Psoas muscle (tissue), 8 donors: Measurements from ENCODE around the gene GALNT17. TPM values are rescaled to one million over a fixed set of nuclear protein-coding genes. Genes with fewer than 3 reads are reported as not detected.

Experiments
- ATAC-seq, 4 donors: fragments of 200-7000 bp; cut with Tn5 transposase; one replicate each; pipeline ENCODE4 v1.9.1; 2020; ENCODE audit warnings: moderate library complexity in 3 of 4, mild to moderate bottlenecking in 2 of 4
- DNase-seq, 2 donors: peaks; one replicate each; pipeline ENCODE4 v3.0.0-alpha.2; 2020
- H3K27ac ChIP-seq: fragments of 200-600 bp; one replicate; pipeline ENCODE4 v1.8.0; 2022
- H3K27me3 ChIP-seq, 3 donors: fragments of 200-600 bp in 1 of 3; one replicate each; pipeline versions ENCODE4 v1.6.1 to v1.8.0; 2013 to 2022; ENCODE audit warnings: low read length in 2 of 3, mild to moderate bottlenecking in 2 of 3, moderate library complexity in 1 of 3; ENCODE audit not compliant: insufficient read depth in 3 of 3
- H3K36me3 ChIP-seq, 2 donors: fragments of 200-600 bp in 1 of 2; one replicate each; pipeline versions ENCODE4 v1.6.1 to v1.8.0; 2013 to 2022; ENCODE audit warnings: low read depth in 1 of 2, mild to moderate bottlenecking in 1 of 2, moderate library complexity in 1 of 2; ENCODE audit not compliant: insufficient read depth in 1 of 2
- H3K4me1 ChIP-seq: fragments of 200-600 bp; one replicate; pipeline ENCODE4 v1.8.0; 2022
- H3K4me3 ChIP-seq: fragments of 200-600 bp; one replicate; pipeline ENCODE4 v1.8.0; 2022; ENCODE audit warnings: mild to moderate bottlenecking
- H3K9me3 ChIP-seq: fragments of 200-600 bp; one replicate; pipeline ENCODE4 v1.8.0; 2022
- WGBS, 3 donors: extraction: QIAGEN DNeasy Blood & Tissue Kit; methylation state at CpG; one replicate each; pipeline versions ENCODE4 v1.1.6 to v1.1.7; 2013; 5-methylcytosine and 5-hydroxymethylcytosine counted together
- intact Hi-C, 2 donors: fragments of 100-400 bp; cut with DNase I; formaldehyde crosslinking; loops; one replicate each; pipeline versions ENCODE4 v1.11.0 to v1.14.2; 2022
- polyA plus RNA-seq, 3 donors: library from polyadenylated mRNA; stranded (reverse); fragments of 200-250 nt; gene quantifications; one replicate each; pipeline ENCODE4 v1.2.3, GENCODE V29; 2013
- total RNA-seq, 4 donors: library from RNA; stranded (reverse); fragmentation: NEBNext Ultra II Directional in 2 of 4; extraction: Animal tissue kit (Norgen Biotek cat#: 25700) in 2 of 4; gene quantifications; one replicate each; pipeline versions ENCODE4 v1.2.1 to v1.2.4, GENCODE V29; 2021 to 2023
- TF ChIP-seq, protein P1 (sequence below): fragments of 200-600 bp; IDR thresholded peaks from one replicate; pipeline ENCODE4 v1.8.0; 2022; ENCODE audit warnings: antibody characterized with exemption
- donor health status: healthy with polysubstance abuse.
- donor health status: DM: no; HTN: no; CAD: no; lungs with moderate emphysema.
- donor health status: Bipolar disorder and iron deficiency.
- donor health status: healthy.
- donor health status: DM: yes; HTN: yes; CAD: no.
- donor health status: DM: no; HTN: no; CAD: no.
- donor health status: DM: no; HTN: no; CAD: no.
- donor health status: DM: yes; HTN: yes; CAD: no.

GALNT17 gene
- total and polyA plus RNA-seq, 7 donors, result 0.17 to 3.5 (median 0.65) TPM

DNA sequence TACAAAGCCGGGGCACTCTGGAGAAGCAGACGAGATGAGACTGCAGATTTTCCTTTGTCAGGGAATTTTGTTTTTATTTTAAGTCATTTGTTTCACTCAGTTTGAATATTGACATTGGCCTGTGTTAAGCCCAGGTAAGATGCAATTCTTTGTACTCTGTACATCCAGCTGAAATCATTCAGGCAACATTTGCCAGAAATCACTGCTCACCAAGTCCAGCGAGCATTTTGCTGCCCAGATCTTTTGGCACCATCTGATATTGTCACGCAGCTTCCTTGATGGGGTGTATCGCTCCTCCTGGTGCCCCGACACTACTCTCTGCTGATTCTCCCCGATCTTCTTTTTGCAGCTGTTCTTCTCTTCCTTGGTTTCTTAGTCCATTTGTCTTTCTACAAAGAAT, 261.7 kb downstream of the GALNT17 start:
- intact Hi-C loops, result no loop called here
- no peaks in the 10 kb centered on the region for H3K4me1 ChIP-seq
- 46 to 73% (median 55%) methylated on average over 7 of the region's 7 CpGs for WGBS, 3 donors
- no peaks in the 10 kb centered on the region for H3K36me3 ChIP-seq
- peaks cover 0 to 3% (median 0%) of the 10 kb centered on the region in 3 donors for H3K27me3 ChIP-seq
- ATAC-seq (no peak), DNase-seq (no peak)
- H3K9me3 ChIP-seq, result peaks cover 3% of the 10 kb centered on the region
- no peak overlapping the region for H3K4me3 ChIP-seq
- H3K27ac ChIP-seq, result no peak overlapping the region
- TF ChIP-seq, protein P1, sequence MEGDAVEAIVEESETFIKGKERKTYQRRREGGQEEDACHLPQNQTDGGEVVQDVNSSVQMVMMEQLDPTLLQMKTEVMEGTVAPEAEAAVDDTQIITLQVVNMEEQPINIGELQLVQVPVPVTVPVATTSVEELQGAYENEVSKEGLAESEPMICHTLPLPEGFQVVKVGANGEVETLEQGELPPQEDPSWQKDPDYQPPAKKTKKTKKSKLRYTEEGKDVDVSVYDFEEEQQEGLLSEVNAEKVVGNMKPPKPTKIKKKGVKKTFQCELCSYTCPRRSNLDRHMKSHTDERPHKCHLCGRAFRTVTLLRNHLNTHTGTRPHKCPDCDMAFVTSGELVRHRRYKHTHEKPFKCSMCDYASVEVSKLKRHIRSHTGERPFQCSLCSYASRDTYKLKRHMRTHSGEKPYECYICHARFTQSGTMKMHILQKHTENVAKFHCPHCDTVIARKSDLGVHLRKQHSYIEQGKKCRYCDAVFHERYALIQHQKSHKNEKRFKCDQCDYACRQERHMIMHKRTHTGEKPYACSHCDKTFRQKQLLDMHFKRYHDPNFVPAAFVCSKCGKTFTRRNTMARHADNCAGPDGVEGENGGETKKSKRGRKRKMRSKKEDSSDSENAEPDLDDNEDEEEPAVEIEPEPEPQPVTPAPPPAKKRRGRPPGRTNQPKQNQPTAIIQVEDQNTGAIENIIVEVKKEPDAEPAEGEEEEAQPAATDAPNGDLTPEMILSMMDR, result no peak

DNA sequence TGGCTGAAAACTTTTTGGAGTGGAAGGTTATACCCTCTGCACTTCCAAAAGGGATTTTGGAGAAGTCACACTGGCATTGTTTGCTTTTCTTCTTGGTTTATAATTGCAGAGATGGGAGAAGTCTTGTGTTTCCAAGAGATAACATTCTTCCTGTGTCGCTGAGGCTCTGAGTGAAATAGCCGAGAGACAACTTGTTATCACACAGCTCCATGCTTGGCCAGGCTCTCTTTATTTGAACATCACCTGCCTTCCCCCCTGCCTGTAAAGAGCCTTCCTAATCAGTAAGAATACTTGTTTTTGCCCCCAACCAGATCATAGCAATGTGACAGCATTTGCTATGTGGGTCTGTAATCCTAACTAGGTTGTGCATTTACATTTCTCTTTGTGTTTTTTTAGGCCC, 270.7 kb downstream of the GALNT17 start:
- DNase-seq (no peak), ATAC-seq (no peak)
- Histone ChIP-seq H3K9me3 (no peaks in the 10 kb centered on the region), H3K4me3 (no peak overlapping the region), H3K36me3 (no peaks in the 10 kb centered on the region), H3K4me1 (no peaks in the 10 kb centered on the region), H3K27ac (no peak overlapping the region), H3K27me3 (no peaks in the 10 kb centered on the region)
- intact Hi-C loops, result no loop called here
- 82 to 85% (median 84%) methylated on average over 2 of the region's 2 CpGs for WGBS, 3 donors
- TF ChIP-seq, protein P1, result no peak

DNA sequence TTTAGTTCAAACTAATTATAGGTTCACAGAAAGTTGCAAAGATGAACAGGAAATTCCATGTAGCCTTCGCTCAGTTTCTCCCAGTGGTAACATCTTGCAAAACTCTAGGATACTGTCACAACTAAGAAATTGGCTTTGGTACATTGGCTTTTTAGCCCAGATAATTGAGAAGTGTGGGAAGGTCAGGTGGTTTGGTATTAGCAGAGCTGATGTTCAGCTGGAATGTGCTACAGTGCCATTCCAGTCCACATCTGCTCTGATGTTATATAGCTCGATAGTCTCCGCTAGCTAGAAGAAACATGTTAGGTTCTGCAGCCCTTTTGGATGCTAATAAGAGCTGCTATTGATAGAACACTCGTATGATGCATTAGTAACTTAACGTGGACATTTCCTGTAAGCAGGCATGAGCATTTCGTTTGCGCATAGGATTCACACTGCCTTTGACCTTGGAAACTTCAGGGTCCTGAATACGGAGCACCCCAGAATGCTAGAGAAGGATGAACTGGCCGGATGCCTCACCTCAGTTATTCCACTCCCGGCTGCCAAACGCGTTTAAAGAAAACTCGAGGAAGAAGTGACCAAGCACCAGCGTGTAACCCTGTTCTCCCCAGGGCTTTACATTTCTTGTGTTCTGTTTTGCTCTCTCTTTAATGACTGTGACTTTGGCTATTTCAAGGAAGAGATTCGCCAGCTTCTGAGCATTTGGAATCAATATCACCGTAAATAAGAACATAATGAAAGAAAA, 271.4 kb downstream of the GALNT17 start:
- DNase-seq, result no peak
- WGBS, 3 donors, result 26 to 38% (median 29%) methylated on average over 16 of the region's 16 CpGs
- no peak overlapping the region for H3K4me3 ChIP-seq
- ATAC-seq, result no peak
- H3K27ac ChIP-seq, result no peak overlapping the region
- no peaks in the 10 kb centered on the region for H3K36me3 ChIP-seq
- H3K9me3 ChIP-seq, result no peaks in the 10 kb centered on the region
- TF ChIP-seq, protein P1, result no peak
- intact Hi-C loops, result no loop called here
- H3K27me3 ChIP-seq, result no peaks in the 10 kb centered on the region
- H3K4me1 ChIP-seq, result no peaks in the 10 kb centered on the region

DNA sequence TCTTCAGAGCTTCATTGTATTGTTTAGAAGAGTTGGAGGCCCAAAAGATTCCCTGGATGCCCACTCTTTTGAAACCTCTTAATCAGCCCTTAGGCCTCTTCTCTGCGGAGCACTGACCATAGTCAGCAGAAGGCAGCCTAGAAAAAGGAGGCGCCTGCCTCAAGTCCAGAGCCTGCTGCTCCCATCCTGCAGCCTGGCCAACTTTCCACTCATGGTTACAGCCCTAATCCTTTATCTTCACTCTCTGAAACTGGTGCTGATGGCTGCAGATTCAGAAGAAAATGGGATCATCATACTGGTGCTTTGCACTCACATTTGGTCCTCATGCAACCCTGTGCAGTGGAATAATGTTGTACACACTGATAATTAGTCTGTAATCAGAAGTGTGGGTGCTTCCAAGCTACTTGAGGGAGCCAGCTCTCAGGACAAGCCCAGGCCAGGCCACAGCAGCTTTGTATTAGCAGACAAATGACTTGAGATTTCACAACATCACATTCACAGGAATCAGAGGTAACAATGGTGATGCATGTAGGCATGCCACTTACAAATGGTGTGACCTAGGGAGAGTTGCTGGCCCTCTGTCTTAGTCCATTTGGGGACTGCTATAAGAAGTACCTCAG, 272.9 kb downstream of the GALNT17 start:
- ATAC-seq, result no peak
- no peaks in the 10 kb centered on the region for H3K9me3 ChIP-seq
- TF ChIP-seq, protein P1, result no peak
- no peak overlapping the region for H3K4me3 ChIP-seq
- no peaks in the 10 kb centered on the region for H3K4me1 ChIP-seq
- H3K36me3 ChIP-seq, result no peaks in the 10 kb centered on the region
- intact Hi-C loops, result no loop called here
- DNase-seq, result no peak
- WGBS, 3 donors, result 82 to 93% (median 86%) methylated on average over 2 of the region's 2 CpGs
- no peak overlapping the region for H3K27ac ChIP-seq
- no peaks in the 10 kb centered on the region for H3K27me3 ChIP-seq
